Kidney epithelial cell (primary cell): ENCODE measurements around the gene CCDC57. TPM values are rescaled to one million over a fixed set of nuclear protein-coding genes. Genes with fewer than 3 reads are reported as not detected.
A peak's percentile ranks its signal among the peaks of the same experiment; 100 is the strongest.

Source experiments
- DNase-seq: peaks from one replicate; pipeline ENCODE4 v3.0.0-alpha.2; 2010; ENCODE audit warnings: low read depth
- H3K27me3 ChIP-seq: 2 replicates; pipeline ENCODE4 v1.6.0; 2011; ENCODE audit warnings: low read length; ENCODE audit not compliant: control insufficient read depth, insufficient read depth
- H3K36me3 ChIP-seq: 2 replicates; pipeline ENCODE4 v1.5.1; 2011; ENCODE audit warnings: low read length; ENCODE audit not compliant: control insufficient read depth, insufficient read depth
- H3K4me3 ChIP-seq: 2 replicates; pipeline ENCODE4 v1.5.1; 2011; ENCODE audit warnings: low read depth, mild to moderate bottlenecking, control low read depth, low read length
- CTCF ChIP-seq: IDR thresholded peaks from 2 replicates; pipeline ENCODE4 v1.5.1; 2011; ENCODE audit warnings: mild to moderate bottlenecking, moderate library complexity, low read length, control low read depth, inconsistent platforms; ENCODE audit not compliant: insufficient read depth, poor library complexity, severe bottlenecking
- total RNA-seq: library from RNA; depleted of rRNA; stranded (reverse); fragments of >200 nt; gene quantifications from 2 replicates; pipeline ENCODE4 v1.2.3, GENCODE V29; 2015

CCDC57 gene
- total RNA-seq, 1 donor from 2014 or later = 25.5 TPM

GRCh38 chr17:82072827-82073226, 139.8 kb downstream of the CCDC57 start:
- Histone ChIP-seq H3K36me3 (no peaks in the 10 kb centered on the region), H3K27me3 (no peaks in the 10 kb centered on the region), H3K4me3 (no peak overlapping the region)
- TF ChIP-seq CTCF = no peak
- DNase-seq = no peak

- DNase-seq = no peak
- Histone ChIP-seq H3K4me3 (no peak overlapping the region), H3K27me3 (no peaks in the 10 kb centered on the region), H3K36me3 (no peaks in the 10 kb centered on the region)
- no peak for TF ChIP-seq CTCF
Observed at GRCh38 chr17:82070611-82071010, 142.0 kb downstream of the CCDC57 start.

GRCh38 chr17:82065638-82066303, 146.9 kb downstream of the CCDC57 start, which contains the start of gene DUS1L:
Gene DUS1L, minus strand, starts transcription at chr17:82065804. Its CDS starts 745 bp downstream, at chr17:82065059.
- Histone ChIP-seq H3K4me3 (peak within 1 kb of the TSS; percentile 92), H3K36me3 (no peaks in the 10 kb centered on the region), H3K27me3 (no peaks in the 10 kb centered on the region)
- TF ChIP-seq CTCF = no peak
- DNase-seq = no peak

GRCh38 chr17:82065193-82065637, 147.4 kb downstream of the CCDC57 start:
- DNase-seq = no peak
- Histone ChIP-seq H3K36me3 (no peaks in the 10 kb centered on the region), H3K4me3 (peak overlapping the region; percentile 92), H3K27me3 (no peaks in the 10 kb centered on the region)
- no peak for TF ChIP-seq CTCF

GRCh38 chr17:82064433-82065192, 148.0 kb downstream of the CCDC57 start:
- no peaks in the 10 kb centered on the region for H3K27me3 ChIP-seq
- peak overlapping the region; percentile 92 for H3K4me3 ChIP-seq
- TF ChIP-seq CTCF = no peak
- DNase-seq = no peak
- H3K36me3 ChIP-seq = no peaks in the 10 kb centered on the region
